MM.1S (cell line): ENCODE measurements around the gene SHTN1.

Experiments used
- EZH2 ChIP-seq: fragments of 300-600 bp; sonication (generic); optimal IDR thresholded peaks from 2 replicates; pipeline ENCODE3; 2017; ENCODE audit warnings: low read depth, mild to moderate bottlenecking, antibody characterized with exemption, low read length, mixed read lengths
- TF ChIP-seq, protein P1 (sequence below): fragments of 300-600 bp; sonication (generic); IDR thresholded peaks from 2 replicates; pipeline ENCODE4 v1.5.1; 2016; ENCODE audit warnings: antibody characterized with exemption, low read length, mixed read lengths

DNA sequence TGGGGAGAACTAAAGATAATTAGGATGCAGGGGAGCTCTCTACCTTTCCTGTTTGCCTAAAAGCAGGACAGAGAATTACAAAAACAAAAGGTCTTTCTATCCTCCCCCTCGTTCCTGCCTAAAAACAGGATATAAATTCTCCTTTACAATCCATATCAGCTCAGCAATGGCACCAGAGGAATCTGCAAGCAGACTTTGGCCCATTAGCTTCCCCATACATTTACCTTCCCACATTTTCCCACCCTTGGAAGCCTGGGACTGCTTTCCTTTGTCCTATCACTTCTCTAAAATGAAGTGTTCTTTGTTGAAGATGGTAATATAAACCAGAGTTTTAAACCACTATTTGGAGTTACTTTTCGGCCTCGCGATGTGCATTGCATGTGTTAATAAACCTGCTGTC lies 15.5 kb downstream of the SHTN1 start:
- TF ChIP-seq, protein P1, sequence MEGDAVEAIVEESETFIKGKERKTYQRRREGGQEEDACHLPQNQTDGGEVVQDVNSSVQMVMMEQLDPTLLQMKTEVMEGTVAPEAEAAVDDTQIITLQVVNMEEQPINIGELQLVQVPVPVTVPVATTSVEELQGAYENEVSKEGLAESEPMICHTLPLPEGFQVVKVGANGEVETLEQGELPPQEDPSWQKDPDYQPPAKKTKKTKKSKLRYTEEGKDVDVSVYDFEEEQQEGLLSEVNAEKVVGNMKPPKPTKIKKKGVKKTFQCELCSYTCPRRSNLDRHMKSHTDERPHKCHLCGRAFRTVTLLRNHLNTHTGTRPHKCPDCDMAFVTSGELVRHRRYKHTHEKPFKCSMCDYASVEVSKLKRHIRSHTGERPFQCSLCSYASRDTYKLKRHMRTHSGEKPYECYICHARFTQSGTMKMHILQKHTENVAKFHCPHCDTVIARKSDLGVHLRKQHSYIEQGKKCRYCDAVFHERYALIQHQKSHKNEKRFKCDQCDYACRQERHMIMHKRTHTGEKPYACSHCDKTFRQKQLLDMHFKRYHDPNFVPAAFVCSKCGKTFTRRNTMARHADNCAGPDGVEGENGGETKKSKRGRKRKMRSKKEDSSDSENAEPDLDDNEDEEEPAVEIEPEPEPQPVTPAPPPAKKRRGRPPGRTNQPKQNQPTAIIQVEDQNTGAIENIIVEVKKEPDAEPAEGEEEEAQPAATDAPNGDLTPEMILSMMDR: no peak
- no peak for TF ChIP-seq EZH2
